ENCODE data around the gene IP6K3. TPM values are rescaled to one million over a fixed set of nuclear protein-coding genes. Genes with fewer than 3 reads are reported as not detected.

Gene IP6K3
- total RNA-seq, 2 donors from 2014 or later = 17.3 to 29.9 TPM

GRCh38 chr6:33684428-33684896, 62.2 kb downstream of the IP6K3 start:
- H3K27me3 ChIP-seq = no peaks in the 10 kb centered on the region
- no peaks in the 10 kb centered on the region for H3K9me3 ChIP-seq
- H3K4me3 ChIP-seq = no peak overlapping the region
- no peak for DNase-seq (ENCODE audit: low spot score)
- TF ChIP-seq, protein P1, sequence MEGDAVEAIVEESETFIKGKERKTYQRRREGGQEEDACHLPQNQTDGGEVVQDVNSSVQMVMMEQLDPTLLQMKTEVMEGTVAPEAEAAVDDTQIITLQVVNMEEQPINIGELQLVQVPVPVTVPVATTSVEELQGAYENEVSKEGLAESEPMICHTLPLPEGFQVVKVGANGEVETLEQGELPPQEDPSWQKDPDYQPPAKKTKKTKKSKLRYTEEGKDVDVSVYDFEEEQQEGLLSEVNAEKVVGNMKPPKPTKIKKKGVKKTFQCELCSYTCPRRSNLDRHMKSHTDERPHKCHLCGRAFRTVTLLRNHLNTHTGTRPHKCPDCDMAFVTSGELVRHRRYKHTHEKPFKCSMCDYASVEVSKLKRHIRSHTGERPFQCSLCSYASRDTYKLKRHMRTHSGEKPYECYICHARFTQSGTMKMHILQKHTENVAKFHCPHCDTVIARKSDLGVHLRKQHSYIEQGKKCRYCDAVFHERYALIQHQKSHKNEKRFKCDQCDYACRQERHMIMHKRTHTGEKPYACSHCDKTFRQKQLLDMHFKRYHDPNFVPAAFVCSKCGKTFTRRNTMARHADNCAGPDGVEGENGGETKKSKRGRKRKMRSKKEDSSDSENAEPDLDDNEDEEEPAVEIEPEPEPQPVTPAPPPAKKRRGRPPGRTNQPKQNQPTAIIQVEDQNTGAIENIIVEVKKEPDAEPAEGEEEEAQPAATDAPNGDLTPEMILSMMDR (IDR thresholded peaks at IDR 0.05) = no peak
- H3K4me1 ChIP-seq = no peaks in the 10 kb centered on the region
- H3K36me3 ChIP-seq = peaks cover 45% of the 10 kb centered on the region
- no peak overlapping the region for H3K27ac ChIP-seq

DNA sequence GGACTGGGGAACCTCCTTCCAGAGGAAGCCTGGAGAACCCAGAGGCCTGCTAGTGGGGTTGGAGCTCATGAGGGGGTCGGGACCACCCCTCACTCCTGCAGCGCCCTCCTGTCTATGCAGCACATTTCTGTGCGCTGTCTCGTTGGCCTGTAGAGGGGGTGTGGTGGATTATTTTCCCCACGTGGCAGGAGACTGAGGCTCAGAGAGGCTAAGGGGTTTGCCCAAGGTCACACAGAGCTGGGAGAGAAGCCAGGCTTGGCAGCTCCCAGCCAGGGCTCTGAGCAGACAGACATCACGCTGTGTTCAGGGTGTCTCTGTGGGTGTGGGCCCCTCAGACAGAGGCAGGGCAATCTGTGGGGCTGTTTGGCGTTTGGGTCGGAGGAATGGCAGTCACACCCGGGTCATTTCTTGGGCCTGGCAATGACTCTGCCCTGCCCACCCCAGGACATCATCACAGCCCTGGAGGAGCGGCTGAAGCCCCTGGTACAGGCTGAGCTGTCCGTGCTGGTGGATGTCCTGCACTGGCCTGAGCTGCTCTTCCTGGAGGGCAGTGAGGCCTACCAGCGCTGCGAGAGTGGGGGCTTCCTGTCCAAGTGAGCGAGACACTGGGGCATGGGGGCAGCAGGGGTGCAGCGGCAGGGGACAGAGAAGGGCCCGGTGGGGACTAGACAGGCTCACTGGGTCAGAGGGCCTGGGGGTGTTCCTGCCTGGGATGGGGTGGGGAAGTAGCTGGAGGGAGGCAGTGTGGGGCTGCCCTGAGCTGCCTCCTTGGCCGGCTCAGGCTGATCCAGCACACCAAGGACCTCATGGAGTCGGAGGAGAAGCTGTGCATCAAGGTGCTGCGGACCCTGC, 62.9 kb downstream of the IP6K3 start:
- H3K4me3 ChIP-seq = no peak overlapping the region
- H3K4me1 ChIP-seq = no peaks in the 10 kb centered on the region
- no peak for DNase-seq (ENCODE audit: low spot score)
- H3K9me3 ChIP-seq = no peaks in the 10 kb centered on the region
- H3K27me3 ChIP-seq = no peaks in the 10 kb centered on the region
- H3K36me3 ChIP-seq = peaks cover 42% of the 10 kb centered on the region
- no peak overlapping the region for H3K27ac ChIP-seq
- TF ChIP-seq, protein P1 (IDR thresholded peaks at IDR 0.05) = no peak

GRCh38 chr6:33683051-33683571, 63.6 kb downstream of the IP6K3 start:
- H3K4me1 ChIP-seq = no peaks in the 10 kb centered on the region
- H3K36me3 ChIP-seq = peaks cover 37% of the 10 kb centered on the region
- no peak overlapping the region for H3K4me3 ChIP-seq
- H3K27me3 ChIP-seq = no peaks in the 10 kb centered on the region
- TF ChIP-seq, protein P1 (IDR thresholded peaks at IDR 0.05) = no peak
- H3K9me3 ChIP-seq = no peaks in the 10 kb centered on the region
- H3K27ac ChIP-seq = no peak overlapping the region
- DNase-seq (ENCODE audit: low spot score) = no peak

- DNase-seq (ENCODE audit: low spot score) = no peak
- TF ChIP-seq, protein P1 (IDR thresholded peaks at IDR 0.05) = no peak
- no peaks in the 10 kb centered on the region for H3K27me3 ChIP-seq
- peaks cover 34% of the 10 kb centered on the region for H3K36me3 ChIP-seq
- no peaks in the 10 kb centered on the region for H3K9me3 ChIP-seq
- no peaks in the 10 kb centered on the region for H3K4me1 ChIP-seq
- H3K4me3 ChIP-seq = no peak overlapping the region
- H3K27ac ChIP-seq = no peak overlapping the region
These were observed 64.4 kb downstream of the IP6K3 start for GRCh38 chr6:33682341-33682740.

DNA sequence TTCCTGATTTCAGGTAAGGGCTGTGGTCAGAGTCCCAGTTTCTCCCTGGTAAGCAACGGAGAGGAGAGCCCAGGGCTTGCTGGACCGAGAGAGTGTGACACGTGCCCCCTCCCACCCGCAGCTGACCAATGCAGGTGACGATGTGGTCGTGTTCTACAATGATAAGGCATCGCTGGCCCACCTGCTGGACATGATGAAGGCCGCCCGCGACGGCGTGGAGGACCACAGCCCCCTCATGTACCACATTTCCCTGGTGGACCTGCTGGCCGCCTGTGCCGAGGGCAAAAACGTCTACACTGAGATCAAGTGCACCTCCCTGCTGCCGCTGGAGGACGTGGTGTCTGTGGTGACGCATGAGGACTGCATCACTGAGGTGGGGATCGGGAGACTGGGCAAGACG, 66.9 kb downstream of the IP6K3 start:
- no peaks in the 10 kb centered on the region for H3K27me3 ChIP-seq
- H3K9me3 ChIP-seq = no peaks in the 10 kb centered on the region
- no peak overlapping the region for H3K4me3 ChIP-seq
- TF ChIP-seq, protein P1 (IDR thresholded peaks at IDR 0.05) = no peak
- peaks cover 43% of the 10 kb centered on the region for H3K36me3 ChIP-seq
- no peak for DNase-seq (ENCODE audit: low spot score)
- no peaks in the 10 kb centered on the region for H3K4me1 ChIP-seq
- no peak overlapping the region for H3K27ac ChIP-seq

Data from right atrium auricular region (tissue), 2 donors.